ENCODE data around the gene COPA.
A peak's percentile ranks its signal among the peaks of the same experiment; 100 is the strongest.
"Not testable (repeated sequence)": the region's sequence is repeated elsewhere in the genome, so short reads cannot be mapped to it uniquely, and the experiment has no call there.

COPA gene

DNA sequence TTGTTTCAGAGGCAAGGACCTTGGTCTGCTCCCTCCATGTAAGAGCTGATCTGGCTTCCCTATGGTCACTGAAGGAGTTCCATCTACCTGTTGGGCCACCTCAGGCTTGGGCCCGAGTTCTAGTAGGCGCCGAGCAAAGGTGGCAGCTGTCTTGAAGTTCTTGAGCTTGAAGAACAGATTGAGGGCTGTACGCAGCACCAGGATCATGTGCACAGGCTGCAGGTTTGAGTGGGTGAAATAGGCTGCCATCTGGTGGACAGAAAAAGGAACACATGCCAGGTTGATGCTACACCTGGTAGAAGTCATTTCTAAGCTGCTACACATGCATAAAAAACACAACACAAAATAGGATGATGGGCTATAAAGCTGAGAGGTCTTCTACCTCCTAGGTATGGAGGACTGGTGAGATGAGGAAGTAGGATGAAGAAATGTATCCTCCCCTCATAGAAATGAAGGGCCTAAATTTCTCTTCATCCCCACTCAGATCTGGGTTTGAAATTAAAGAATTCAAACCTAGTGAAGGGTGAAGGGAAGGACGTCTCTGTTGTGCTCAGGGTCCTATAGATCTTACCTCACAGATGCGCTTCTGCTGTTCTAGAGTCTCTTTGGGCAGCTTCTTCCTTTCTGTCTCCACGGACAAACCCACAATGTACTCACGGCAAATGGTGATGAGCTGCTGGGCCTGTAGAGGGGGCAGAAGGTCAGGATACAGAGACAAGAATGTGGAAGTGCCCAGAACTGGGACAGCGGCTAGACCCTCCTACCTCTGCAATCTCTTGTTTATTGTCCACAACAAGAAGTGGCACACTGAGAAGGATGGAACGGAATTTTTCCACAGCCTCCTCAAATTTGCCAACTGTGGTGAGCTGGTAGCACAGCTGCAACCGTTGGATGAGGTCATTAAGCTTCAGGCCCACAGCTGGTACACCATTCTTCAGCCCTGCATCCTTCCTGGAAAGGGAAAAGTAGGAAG, 51.5 kb downstream of the COPA start:
- POLR2A ChIA-PET = interaction anchor here (1.0 to 1.8 kb wide), 3 partner anchors 29 to 71 kb away, joined by 3 to 11 read pairs (median 3); partner anchors contain the start of gene DCAF8

GRCh38 chr1:160287769-160288168, 55.3 kb downstream of the COPA start:
- POLR2A ChIA-PET = interaction anchor here (1.0 kb wide), 1 partner anchor 20 kb away, joined by 4 read pairs; no protein-coding TSS in a partner anchor

More for the DNA sequence above, 51.5 kb downstream of the COPA start:
- CTCF ChIA-PET = interaction anchor here (0.6 to 2.7 kb wide), 37 partner anchors 10 to 245 kb away, joined by 3 to 29 read pairs (median 4); partner anchors contain the start of genes CASQ1, DCAF8 and IGSF8
- TF ChIP-seq HDGF (IDR thresholded peaks at IDR 0.05; ENCODE audit: borderline replicate concordance) = no peak
- TF ChIP-seq FOXK2 (IDR thresholded peaks at IDR 0.05) = no peak
- TF ChIP-seq CTBP1 (IDR thresholded peaks at IDR 0.05; ENCODE audit: borderline replicate concordance) = no peak
- no peak for TF ChIP-seq SP1 (IDR thresholded peaks at IDR 0.05)
- no peak for TF ChIP-seq ARNT (IDR thresholded peaks at IDR 0.05)
- TF ChIP-seq PKNOX1 (IDR thresholded peaks at IDR 0.05) = no peak
- TF ChIP-seq ELF4 (IDR thresholded peaks at IDR 0.05) = no peak
- no peak for TF ChIP-seq BHLHE40 (IDR thresholded peaks at IDR 0.05; ENCODE audit: borderline replicate concordance)
- TF ChIP-seq TARDBP (IDR thresholded peaks at IDR 0.05) = no peak
- TF ChIP-seq LEF1 (IDR thresholded peaks at IDR 0.05; ENCODE audit: borderline replicate concordance) = no peak
- no peak for TF ChIP-seq SUZ12 (IDR thresholded peaks at IDR 0.05)
- no peak for TF ChIP-seq ZNF384 (IDR thresholded peaks at IDR 0.05)
- no peak for TF ChIP-seq NFRKB (IDR thresholded peaks at IDR 0.05)
- TF ChIP-seq FOXA1 (IDR thresholded peaks at IDR 0.05) = no peak
- TF ChIP-seq FOXM1 (IDR thresholded peaks at IDR 0.05; ENCODE audit: borderline replicate concordance) = no peak
- TF ChIP-seq L3MBTL2 (conservative IDR thresholded peaks at IDR 0.05) = no peak
- DNase-seq (ENCODE audit: extremely low spot score) = peak; percentile 80

DNA sequence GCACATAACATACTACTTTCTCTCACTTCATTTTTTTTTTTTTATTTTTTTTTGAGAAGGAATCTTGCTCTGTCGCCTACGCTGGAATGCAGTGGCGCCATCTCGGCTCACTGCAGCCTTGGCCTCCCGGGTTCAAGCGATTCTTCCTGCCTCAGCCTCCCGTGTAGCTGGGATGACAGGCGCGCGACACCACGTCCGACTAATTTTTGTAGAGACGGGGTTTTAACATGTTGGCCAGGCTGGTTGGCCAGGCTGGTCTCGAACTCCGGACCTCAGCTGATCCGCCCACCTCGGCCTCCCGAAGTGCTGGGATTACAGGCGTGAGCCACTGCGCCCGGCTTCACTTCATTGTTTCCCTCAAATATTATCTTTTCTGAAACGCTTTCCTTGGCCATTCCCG, 57.5 kb downstream of the COPA start:
- POLR2A ChIA-PET = interaction anchor here (1.1 to 2.2 kb wide), 6 partner anchors 9 to 28 kb away, joined by 3 to 15 read pairs (median 6); partner anchors contain the start of gene DCAF8
- CTCF ChIA-PET = interaction anchor here (0.6 to 1.8 kb wide), 4 partner anchors 18 to 1125 kb away, joined by 3 to 4 read pairs (median 4); no protein-coding TSS in a partner anchor
- no peak for TF ChIP-seq FOXA1 (IDR thresholded peaks at IDR 0.05)
- no peak for TF ChIP-seq ZNF384 (IDR thresholded peaks at IDR 0.05)
- no peak for TF ChIP-seq TARDBP (IDR thresholded peaks at IDR 0.05)
- no peak for TF ChIP-seq FOXK2 (IDR thresholded peaks at IDR 0.05)
- no peak for TF ChIP-seq L3MBTL2 (conservative IDR thresholded peaks at IDR 0.05)
- no peak for TF ChIP-seq NFRKB (IDR thresholded peaks at IDR 0.05)
- TF ChIP-seq ARNT (IDR thresholded peaks at IDR 0.05) = no peak
- TF ChIP-seq PKNOX1 (IDR thresholded peaks at IDR 0.05) = no peak
- TF ChIP-seq SUZ12 (IDR thresholded peaks at IDR 0.05) = no peak
- no peak for TF ChIP-seq HDGF (IDR thresholded peaks at IDR 0.05; ENCODE audit: borderline replicate concordance)
- DNase-seq (ENCODE audit: extremely low spot score) = no peak

More at GRCh38 chr1:160287769-160288168, 55.3 kb downstream of the COPA start:
- not testable (repeated sequence) for DNase-seq (ENCODE audit: extremely low spot score)
- CTCF ChIA-PET = interaction anchor here (0.6 to 0.9 kb wide), 2 partner anchors 88 to 94 kb away, joined by 3 to 4 read pairs; no protein-coding TSS in a partner anchor

- peak; percentile 99 for DNase-seq (ENCODE audit: extremely low spot score)
- TF ChIP-seq FOXA1 (IDR thresholded peaks at IDR 0.05) (no peak), SP1 (IDR thresholded peaks at IDR 0.05) (no peak), TARDBP (IDR thresholded peaks at IDR 0.05) (no peak), NFRKB (IDR thresholded peaks at IDR 0.05) (peak; percentile 57; the same call in 1 of the 2 replicates), HDGF (IDR thresholded peaks at IDR 0.05; ENCODE audit: borderline replicate concordance) (no peak), BHLHE40 (IDR thresholded peaks at IDR 0.05; ENCODE audit: borderline replicate concordance) (no peak), CTBP1 (IDR thresholded peaks at IDR 0.05; ENCODE audit: borderline replicate concordance) (no peak)
- CTCF ChIA-PET = interaction anchor here (0.6 to 1.8 kb wide), 3 partner anchors 19 to 183 kb away, joined by 3 to 4 read pairs (median 4); no protein-coding TSS in a partner anchor
- POLR2A ChIA-PET = interaction anchor here (1.0 to 2.2 kb wide), 9 partner anchors 9 to 92 kb away, joined by 3 to 15 read pairs (median 3); partner anchors contain the start of gene DCAF8
These were observed 58.2 kb downstream of the COPA start, which contains the start of gene PEX19 for GRCh38 chr1:160284782-160285344. Gene PEX19, minus strand, starts transcription at chr1:160285133. Its CDS starts 9 bp downstream, at chr1:160285124.

GRCh38 chr1:160284220-160284781, 58.7 kb downstream of the COPA start:
- POLR2A ChIA-PET = interaction anchor here (1.0 to 2.2 kb wide), 9 partner anchors 8 to 91 kb away, joined by 3 to 15 read pairs (median 3); partner anchors contain the start of gene DCAF8
- CTCF ChIA-PET = interaction anchor here (1.0 to 1.8 kb wide), 2 partner anchors 91 to 183 kb away, joined by 4 read pairs; no protein-coding TSS in a partner anchor
- DNase-seq (ENCODE audit: extremely low spot score) = peak; percentile 27
- no peak for TF ChIP-seq TARDBP (IDR thresholded peaks at IDR 0.05)
- TF ChIP-seq NFRKB (IDR thresholded peaks at IDR 0.05) = no peak
- no peak for TF ChIP-seq BHLHE40 (IDR thresholded peaks at IDR 0.05; ENCODE audit: borderline replicate concordance)

GRCh38 chr1:160282807-160283206, 60.2 kb downstream of the COPA start:
- no peak for DNase-seq (ENCODE audit: extremely low spot score)
- TF ChIP-seq FOXK2 (IDR thresholded peaks at IDR 0.05) = no peak
- TF ChIP-seq SUZ12 (IDR thresholded peaks at IDR 0.05) = no peak
- TF ChIP-seq HDGF (IDR thresholded peaks at IDR 0.05; ENCODE audit: borderline replicate concordance) = no peak
- TF ChIP-seq BHLHE40 (IDR thresholded peaks at IDR 0.05; ENCODE audit: borderline replicate concordance) = no peak
- no peak for TF ChIP-seq TARDBP (IDR thresholded peaks at IDR 0.05)
- no peak for TF ChIP-seq ZNF384 (IDR thresholded peaks at IDR 0.05)
- ChIA-PET CTCF (no interaction called here), POLR2A (no interaction called here)

Measured in HEK293T (cell line).